Measurements from ENCODE around the gene ADARB2. TPM values are rescaled to one million over a fixed set of nuclear protein-coding genes. Genes with fewer than 3 reads are reported as not detected.

The ADARB2 gene
- polyA plus RNA-seq, 3 donors, result not detected

DNA sequence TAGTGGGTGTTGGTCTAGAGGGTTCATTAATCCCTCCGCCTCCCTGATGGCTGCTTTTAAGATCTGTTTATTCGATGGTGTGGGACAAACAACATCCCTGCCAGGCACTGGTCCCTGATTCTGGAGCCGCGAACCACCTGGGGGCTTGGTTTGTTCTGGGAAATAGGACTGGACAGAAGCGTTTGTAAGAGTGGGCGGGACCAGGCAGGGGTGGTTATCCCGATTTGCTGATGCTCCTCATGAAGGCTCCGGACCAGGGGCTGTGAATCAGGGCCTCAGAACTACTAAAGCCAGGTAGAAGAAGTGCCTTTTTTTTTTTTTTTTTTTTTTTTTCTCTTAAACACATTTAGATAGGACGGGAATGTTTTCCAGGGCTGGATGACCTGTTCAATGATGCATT, 407.7 kb downstream of the ADARB2 start:
- Mint-ChIP-seq H3K4me1 (no peaks in the 10 kb centered on the region), H3K4me3 (no peak overlapping the region), H3K9me3 (peaks cover 5 to 13% (median 8%) of the 10 kb centered on the region in 7 donors), H3K36me3 (no peaks in the 10 kb centered on the region), H3K27me3 (ENCODE audit: low read depth in 3 of 3) (peaks cover 2 to 4% (median 3%) of the 10 kb centered on the region in 3 donors), H3K27ac (no peak overlapping the region)
- 83% methylated on average over 3 of the region's 9 CpGs for WGBS (ENCODE audit: insufficient coverage)
- no peaks in the 10 kb centered on the region for H3K79me2 ChIP-seq (ENCODE audit: insufficient read depth, low read length)
- no peak overlapping the region for H3K27ac ChIP-seq (ENCODE audit: low read depth in 1 of 2, low read length in 2 of 2)
- H3K9ac ChIP-seq (ENCODE audit: insufficient read depth, low read length, poor library complexity, severe bottlenecking), result no peak overlapping the region
- peaks cover 0 to 8% of the 10 kb centered on the region in 2 donors for H3K9me3 ChIP-seq (replicated peaks in 1 of 2; ENCODE audit: control insufficient read depth in 1 of 2, insufficient read depth in 1 of 2, low read length in 2 of 2)
- TF ChIP-seq, protein P1, sequence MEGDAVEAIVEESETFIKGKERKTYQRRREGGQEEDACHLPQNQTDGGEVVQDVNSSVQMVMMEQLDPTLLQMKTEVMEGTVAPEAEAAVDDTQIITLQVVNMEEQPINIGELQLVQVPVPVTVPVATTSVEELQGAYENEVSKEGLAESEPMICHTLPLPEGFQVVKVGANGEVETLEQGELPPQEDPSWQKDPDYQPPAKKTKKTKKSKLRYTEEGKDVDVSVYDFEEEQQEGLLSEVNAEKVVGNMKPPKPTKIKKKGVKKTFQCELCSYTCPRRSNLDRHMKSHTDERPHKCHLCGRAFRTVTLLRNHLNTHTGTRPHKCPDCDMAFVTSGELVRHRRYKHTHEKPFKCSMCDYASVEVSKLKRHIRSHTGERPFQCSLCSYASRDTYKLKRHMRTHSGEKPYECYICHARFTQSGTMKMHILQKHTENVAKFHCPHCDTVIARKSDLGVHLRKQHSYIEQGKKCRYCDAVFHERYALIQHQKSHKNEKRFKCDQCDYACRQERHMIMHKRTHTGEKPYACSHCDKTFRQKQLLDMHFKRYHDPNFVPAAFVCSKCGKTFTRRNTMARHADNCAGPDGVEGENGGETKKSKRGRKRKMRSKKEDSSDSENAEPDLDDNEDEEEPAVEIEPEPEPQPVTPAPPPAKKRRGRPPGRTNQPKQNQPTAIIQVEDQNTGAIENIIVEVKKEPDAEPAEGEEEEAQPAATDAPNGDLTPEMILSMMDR (IDR thresholded peaks at IDR 0.05), result no peak
- no peaks in the 10 kb centered on the region for H3K27me3 ChIP-seq (ENCODE audit: control insufficient read depth in 2 of 2, insufficient read depth in 2 of 2, low read length in 2 of 2)
- H3K4me1 ChIP-seq (ENCODE audit: control insufficient read depth in 1 of 2, insufficient read depth in 2 of 2, low read length in 2 of 2), result no peaks in the 10 kb centered on the region
- H3K4me3 ChIP-seq (replicated peaks in 1 of 3; ENCODE audit: low read depth in 2 of 3, low read length in 3 of 3), result no peak overlapping the region
- intact Hi-C loops (cut with micrococcal nuclease), result no loop called here
- DNase-seq, result no peak
- no peak overlapping the region for H3K4me2 ChIP-seq (replicated peaks; ENCODE audit: extremely low read depth, low read length, poor library complexity, severe bottlenecking)
- no peaks in the 10 kb centered on the region for H4K20me1 ChIP-seq (ENCODE audit: insufficient read depth, low read length)
- no peak overlapping the region for H2AFZ ChIP-seq (ENCODE audit: insufficient read depth, low read depth, low read length, poor library complexity, severe bottlenecking)
- H3K36me3 ChIP-seq (replicated peaks in 1 of 2; ENCODE audit: control insufficient read depth in 1 of 2, insufficient read depth in 2 of 2, low read length in 2 of 2), result no peaks in the 10 kb centered on the region

DNA sequence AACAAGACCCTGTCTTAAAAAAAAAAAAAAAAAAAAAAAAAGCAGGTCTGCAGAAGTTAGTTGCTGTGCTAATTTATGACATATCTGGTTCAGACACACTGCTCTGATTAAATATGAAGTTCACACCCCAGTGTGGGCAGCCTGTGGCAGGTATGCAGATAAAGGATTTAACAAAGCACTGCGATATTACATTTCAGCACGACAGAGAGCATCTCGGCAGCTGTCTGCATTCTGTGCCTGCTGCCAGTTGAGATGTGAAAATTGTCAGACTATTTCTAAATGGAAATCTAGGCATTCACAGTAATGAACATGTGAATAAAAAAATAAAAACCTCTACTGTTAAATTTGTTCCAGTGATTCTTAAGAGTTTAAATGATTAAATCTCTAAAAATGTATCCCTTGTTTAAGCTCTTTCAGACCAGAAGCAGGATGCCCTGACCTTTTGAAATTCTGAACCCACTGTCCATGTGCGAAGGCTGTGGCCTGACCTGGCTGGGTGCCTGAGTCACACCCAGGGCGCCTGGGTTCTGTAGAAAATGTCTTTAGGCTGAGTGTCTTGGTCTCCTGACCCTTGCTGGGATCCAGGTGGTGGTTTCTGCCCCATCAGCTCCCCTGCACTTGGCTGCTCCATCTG, 408.2 kb downstream of the ADARB2 start:
- H2AFZ ChIP-seq (ENCODE audit: insufficient read depth, low read depth, low read length, poor library complexity, severe bottlenecking), result no peak overlapping the region
- no peak overlapping the region for H3K4me2 ChIP-seq (replicated peaks; ENCODE audit: extremely low read depth, low read length, poor library complexity, severe bottlenecking)
- H4K20me1 ChIP-seq (ENCODE audit: insufficient read depth, low read length), result no peaks in the 10 kb centered on the region
- no peak overlapping the region for H3K9ac ChIP-seq (ENCODE audit: insufficient read depth, low read length, poor library complexity, severe bottlenecking)
- no peak overlapping the region for H3K27ac ChIP-seq (ENCODE audit: low read depth in 1 of 2, low read length in 2 of 2)
- no peak overlapping the region for H3K4me3 Mint-ChIP-seq
- no peaks in the 10 kb centered on the region for H3K27me3 ChIP-seq (ENCODE audit: control insufficient read depth in 2 of 2, insufficient read depth in 2 of 2, low read length in 2 of 2)
- TF ChIP-seq, protein P1 (IDR thresholded peaks at IDR 0.05), result no peak
- H3K9me3 ChIP-seq (replicated peaks in 1 of 2; ENCODE audit: control insufficient read depth in 1 of 2, insufficient read depth in 1 of 2, low read length in 2 of 2), result peaks cover 0 to 8% of the 10 kb centered on the region in 2 donors
- no peaks in the 10 kb centered on the region for H3K36me3 ChIP-seq (replicated peaks in 1 of 2; ENCODE audit: control insufficient read depth in 1 of 2, insufficient read depth in 2 of 2, low read length in 2 of 2)
- no peak overlapping the region for H3K4me3 ChIP-seq (replicated peaks in 1 of 3; ENCODE audit: low read depth in 2 of 3, low read length in 3 of 3)
- H3K4me1 ChIP-seq (ENCODE audit: control insufficient read depth in 1 of 2, insufficient read depth in 2 of 2, low read length in 2 of 2), result no peaks in the 10 kb centered on the region
- H3K27me3 Mint-ChIP-seq (ENCODE audit: low read depth in 3 of 3), result peaks cover 2 to 4% (median 3%) of the 10 kb centered on the region in 3 donors
- H3K79me2 ChIP-seq (ENCODE audit: insufficient read depth, low read length), result no peaks in the 10 kb centered on the region
- no peaks in the 10 kb centered on the region for H3K36me3 Mint-ChIP-seq
- H3K27ac Mint-ChIP-seq, result no peak overlapping the region
- no CpG with 5 or more reads among the region's 5 CpGs for WGBS (ENCODE audit: insufficient coverage)
- intact Hi-C loops (cut with micrococcal nuclease), result no loop called here
- no peaks in the 10 kb centered on the region for H3K4me1 Mint-ChIP-seq
- no peak for DNase-seq
- peaks cover 5 to 13% (median 8%) of the 10 kb centered on the region in 7 donors for H3K9me3 Mint-ChIP-seq
